ENCODE data around the gene RAB43. TPM values are rescaled to one million over a fixed set of nuclear protein-coding genes. Genes with fewer than 3 reads are reported as not detected.

The RAB43 gene
- total RNA-seq, 4 donors from 2014 or later, result 6.3 to 16.4 (median 9.9) TPM

DNA sequence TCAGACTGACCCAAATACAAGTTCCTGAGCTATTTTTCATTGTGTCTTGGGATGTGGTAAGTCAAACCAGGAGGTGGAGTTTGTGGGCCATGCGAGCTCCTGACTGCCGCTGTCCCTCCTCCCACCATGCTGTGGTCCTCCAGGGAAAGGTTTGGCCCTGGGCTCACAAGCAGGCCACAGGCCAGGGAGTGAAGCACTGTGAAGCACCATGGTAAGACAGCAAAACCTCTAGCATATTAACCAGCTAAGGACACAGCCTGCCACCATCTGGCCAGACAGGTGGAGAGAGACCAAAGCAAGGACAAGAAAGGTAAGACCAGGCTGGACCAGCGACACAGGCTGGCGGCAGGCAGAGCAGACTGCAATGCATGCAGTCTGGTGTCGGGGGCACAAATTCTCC lies 15.3 kb downstream of the RAB43 start:
- TF ChIP-seq, protein P1, sequence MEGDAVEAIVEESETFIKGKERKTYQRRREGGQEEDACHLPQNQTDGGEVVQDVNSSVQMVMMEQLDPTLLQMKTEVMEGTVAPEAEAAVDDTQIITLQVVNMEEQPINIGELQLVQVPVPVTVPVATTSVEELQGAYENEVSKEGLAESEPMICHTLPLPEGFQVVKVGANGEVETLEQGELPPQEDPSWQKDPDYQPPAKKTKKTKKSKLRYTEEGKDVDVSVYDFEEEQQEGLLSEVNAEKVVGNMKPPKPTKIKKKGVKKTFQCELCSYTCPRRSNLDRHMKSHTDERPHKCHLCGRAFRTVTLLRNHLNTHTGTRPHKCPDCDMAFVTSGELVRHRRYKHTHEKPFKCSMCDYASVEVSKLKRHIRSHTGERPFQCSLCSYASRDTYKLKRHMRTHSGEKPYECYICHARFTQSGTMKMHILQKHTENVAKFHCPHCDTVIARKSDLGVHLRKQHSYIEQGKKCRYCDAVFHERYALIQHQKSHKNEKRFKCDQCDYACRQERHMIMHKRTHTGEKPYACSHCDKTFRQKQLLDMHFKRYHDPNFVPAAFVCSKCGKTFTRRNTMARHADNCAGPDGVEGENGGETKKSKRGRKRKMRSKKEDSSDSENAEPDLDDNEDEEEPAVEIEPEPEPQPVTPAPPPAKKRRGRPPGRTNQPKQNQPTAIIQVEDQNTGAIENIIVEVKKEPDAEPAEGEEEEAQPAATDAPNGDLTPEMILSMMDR (IDR thresholded peaks at IDR 0.05; ENCODE audit: low read depth), result no peak

DNA sequence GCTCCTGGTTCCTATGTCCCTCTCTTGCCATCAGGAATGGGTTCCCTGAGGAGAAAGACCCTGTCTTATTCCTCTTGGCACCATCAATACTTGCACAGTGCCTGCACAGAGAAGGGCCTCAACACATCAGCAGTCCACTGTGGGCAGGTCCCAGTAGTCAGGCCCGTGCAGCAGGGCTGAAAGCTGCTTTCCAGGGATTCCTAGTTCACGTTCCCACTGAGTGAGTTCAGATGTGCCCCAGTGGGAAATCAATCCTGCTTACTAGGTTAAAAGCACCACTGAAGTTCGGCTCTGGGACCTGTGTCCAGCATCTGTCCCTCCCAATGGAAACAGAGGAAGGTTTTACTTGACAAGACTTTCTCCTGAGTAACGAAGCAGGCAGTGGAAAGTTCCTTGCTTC lies 15.7 kb downstream of the RAB43 start:
- TF ChIP-seq, protein P1 (IDR thresholded peaks at IDR 0.05; ENCODE audit: low read depth), result no peak

DNA sequence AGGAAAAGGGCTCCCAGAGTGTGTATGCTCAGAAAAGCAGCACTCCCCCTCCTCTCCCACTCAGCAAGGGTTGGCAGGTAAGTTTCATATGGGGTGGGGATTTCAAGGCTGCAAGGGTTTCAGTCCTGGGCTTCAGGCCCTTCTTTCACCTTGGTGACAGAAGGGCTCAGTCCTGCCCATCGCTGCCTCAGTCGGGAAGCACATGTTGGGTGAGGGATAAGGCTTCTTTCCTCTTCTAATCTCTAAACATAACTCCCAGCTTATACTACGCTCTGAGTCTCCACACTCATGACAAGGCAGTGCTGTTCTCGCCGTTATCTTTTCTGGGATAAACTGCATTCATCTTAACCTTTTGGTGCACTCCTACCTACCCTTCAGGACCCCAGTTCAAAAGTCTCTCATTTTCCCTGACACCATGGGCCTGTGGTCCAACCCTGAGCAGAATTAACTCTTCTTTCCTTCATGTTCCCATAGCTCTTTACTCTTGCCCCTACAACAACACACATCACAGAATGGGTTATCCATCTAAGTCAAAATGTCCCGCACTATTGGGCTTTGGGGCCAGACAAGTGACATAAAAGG lies 17.0 kb downstream of the RAB43 start:
- TF ChIP-seq, protein P1 (IDR thresholded peaks at IDR 0.05; ENCODE audit: low read depth), result no peak

DNA sequence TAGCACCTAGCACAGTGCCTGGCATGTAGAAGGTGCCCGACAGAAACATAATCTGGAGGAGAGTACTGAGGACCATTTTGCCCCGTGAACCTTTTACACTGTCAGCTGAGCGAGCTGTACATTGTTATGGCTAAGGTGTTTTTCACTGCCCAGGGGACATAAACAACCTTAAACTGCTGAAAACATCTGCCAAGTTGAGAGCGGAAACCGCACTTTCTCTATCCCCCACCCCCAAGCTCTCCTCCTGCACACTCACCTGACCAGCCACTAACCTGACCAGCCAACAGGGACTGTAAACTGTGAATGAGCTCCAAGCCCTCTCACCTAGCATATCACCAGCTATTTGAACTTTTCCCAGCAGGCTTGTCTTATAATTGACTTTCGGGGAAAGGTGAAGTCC lies 17.6 kb downstream of the RAB43 start:
- TF ChIP-seq, protein P1 (IDR thresholded peaks at IDR 0.05; ENCODE audit: low read depth), result no peak

DNA sequence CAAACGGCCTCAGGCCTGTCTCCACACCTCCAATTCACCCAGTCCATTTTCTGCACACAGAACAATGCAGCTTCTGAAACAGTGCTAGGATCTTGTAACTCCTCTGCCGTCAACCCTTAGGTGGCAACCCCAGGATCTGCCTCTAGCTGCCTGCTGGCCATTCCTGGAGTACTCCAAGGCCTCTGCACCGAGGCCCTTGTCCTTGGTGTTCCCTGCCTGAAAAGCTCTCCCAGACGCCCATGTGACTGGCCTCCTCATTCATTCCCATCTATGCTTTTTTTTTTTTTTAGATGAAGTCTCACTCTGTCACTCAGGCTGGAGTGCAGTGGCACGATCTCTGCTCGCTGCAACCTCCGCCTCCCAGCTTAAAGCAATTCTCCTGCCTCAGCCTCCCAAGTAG lies 18.3 kb downstream of the RAB43 start:
- TF ChIP-seq, protein P1 (IDR thresholded peaks at IDR 0.05; ENCODE audit: low read depth), result no peak

DNA sequence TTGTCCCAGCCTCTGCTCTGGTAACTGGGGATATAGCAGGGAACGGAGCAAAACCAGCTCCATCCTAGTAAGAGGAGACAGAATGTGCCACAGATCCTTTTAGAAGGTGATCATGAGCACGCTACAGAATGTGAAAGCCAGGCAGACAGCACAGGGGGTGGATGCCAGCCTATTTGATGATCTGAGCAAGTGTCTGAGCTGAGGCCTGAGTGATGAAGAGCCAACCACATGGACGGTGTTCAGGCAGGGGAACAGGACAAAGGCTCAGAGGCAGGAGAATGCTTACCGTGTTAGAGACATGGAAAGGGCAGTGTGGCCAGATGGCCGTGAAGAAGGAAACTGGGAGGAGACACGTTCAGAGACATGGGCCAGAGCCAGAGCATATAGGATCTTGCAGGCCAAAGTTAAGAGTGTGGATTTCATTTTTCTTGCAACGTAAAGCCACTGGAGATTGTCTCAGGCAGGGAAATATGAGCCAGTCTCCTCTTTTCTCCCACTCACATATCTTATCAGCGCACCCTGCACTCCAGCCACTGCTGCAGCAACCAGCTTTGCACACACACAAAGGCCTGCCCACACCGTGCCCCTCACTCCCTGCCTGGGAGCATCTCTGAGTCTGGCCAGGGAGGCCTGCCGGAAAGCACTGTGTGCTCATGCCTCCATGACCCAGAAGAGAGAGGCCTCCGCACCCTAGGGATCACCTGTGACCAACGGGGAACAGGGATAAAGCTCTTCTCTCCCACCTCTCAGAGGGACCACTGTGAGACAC lies 20.1 kb downstream of the RAB43 start:
- TF ChIP-seq, protein P1 (IDR thresholded peaks at IDR 0.05; ENCODE audit: low read depth), result no peak

DNA sequence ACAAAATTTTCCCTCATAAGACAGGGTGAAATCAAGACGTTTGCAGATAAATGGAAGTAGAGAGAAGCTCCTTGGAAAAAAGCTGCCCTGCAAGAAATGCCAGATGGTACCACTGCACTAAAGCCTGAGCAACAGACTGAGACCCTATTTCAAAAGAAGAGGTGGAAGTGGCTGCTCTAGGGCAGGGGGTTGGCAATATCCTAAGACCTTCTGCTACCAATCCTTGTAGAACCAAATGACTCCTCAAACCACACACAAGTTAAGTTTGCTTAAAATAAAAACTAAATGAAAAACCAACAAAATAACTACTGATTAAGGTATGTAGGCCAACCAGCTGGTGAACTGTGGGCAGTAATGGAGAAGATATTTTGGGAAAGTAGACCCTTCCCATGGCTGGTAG lies 21.3 kb downstream of the RAB43 start:
- TF ChIP-seq, protein P1 (IDR thresholded peaks at IDR 0.05; ENCODE audit: low read depth), result no peak
